Measurements from ENCODE around the gene PRKAB1.

PRKAB1 gene

GRCh38 chr12:119665164-119665929, 2.6 kb upstream of the PRKAB1 start:
- H3K4me3 ChIP-seq (ENCODE audit: low read length), result no peak overlapping the region
- no peak overlapping the region for H3K9ac ChIP-seq (ENCODE audit: low read length)
- peaks cover 16% of the 10 kb centered on the region for H3K79me2 ChIP-seq (ENCODE audit: low read length)
- H3K4me1 ChIP-seq (ENCODE audit: low read length), result 0 out of 2 replicates have a peak, but pooled peaks cover 4% of the 10 kb centered on the region
- no peak for DNase-seq
- no peaks in the 10 kb centered on the region for H4K20me1 ChIP-seq (ENCODE audit: insufficient read depth, low read length)
- no peak overlapping the region for H3K27ac ChIP-seq (ENCODE audit: low read length)
- H3K9me3 ChIP-seq (replicated peaks; ENCODE audit: insufficient read depth, low read length), result no peaks in the 10 kb centered on the region
- TF ChIP-seq, protein P1, sequence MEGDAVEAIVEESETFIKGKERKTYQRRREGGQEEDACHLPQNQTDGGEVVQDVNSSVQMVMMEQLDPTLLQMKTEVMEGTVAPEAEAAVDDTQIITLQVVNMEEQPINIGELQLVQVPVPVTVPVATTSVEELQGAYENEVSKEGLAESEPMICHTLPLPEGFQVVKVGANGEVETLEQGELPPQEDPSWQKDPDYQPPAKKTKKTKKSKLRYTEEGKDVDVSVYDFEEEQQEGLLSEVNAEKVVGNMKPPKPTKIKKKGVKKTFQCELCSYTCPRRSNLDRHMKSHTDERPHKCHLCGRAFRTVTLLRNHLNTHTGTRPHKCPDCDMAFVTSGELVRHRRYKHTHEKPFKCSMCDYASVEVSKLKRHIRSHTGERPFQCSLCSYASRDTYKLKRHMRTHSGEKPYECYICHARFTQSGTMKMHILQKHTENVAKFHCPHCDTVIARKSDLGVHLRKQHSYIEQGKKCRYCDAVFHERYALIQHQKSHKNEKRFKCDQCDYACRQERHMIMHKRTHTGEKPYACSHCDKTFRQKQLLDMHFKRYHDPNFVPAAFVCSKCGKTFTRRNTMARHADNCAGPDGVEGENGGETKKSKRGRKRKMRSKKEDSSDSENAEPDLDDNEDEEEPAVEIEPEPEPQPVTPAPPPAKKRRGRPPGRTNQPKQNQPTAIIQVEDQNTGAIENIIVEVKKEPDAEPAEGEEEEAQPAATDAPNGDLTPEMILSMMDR (IDR thresholded peaks at IDR 0.05; ENCODE audit: low read length), result no peak
- no peak for TF ChIP-seq EZH2 (optimal IDR thresholded peaks at IDR 0.05; ENCODE audit: low read depth, low read length)
- TF ChIP-seq EZH2phosphoT487 (IDR thresholded peaks at IDR 0.05; ENCODE audit: low read length), result no peak
- H3K36me3 ChIP-seq (replicated peaks; ENCODE audit: insufficient read depth, low read length), result no peaks in the 10 kb centered on the region
- H3F3A ChIP-seq (ENCODE audit: insufficient read depth, low read length), result peaks cover 4% of the 10 kb centered on the region; the same call in 1 of the 2 replicates
- H3K9me2 ChIP-seq (replicated peaks; ENCODE audit: insufficient read depth, low read length), result no peaks in the 10 kb centered on the region
- no peak overlapping the region for H3K4me2 ChIP-seq (ENCODE audit: low read depth, low read length)
- no peaks in the 10 kb centered on the region for H3K27me3 ChIP-seq (replicated peaks; ENCODE audit: insufficient read depth, low read length)
- H2AFZ ChIP-seq (ENCODE audit: low read length), result no peak overlapping the region

DNA sequence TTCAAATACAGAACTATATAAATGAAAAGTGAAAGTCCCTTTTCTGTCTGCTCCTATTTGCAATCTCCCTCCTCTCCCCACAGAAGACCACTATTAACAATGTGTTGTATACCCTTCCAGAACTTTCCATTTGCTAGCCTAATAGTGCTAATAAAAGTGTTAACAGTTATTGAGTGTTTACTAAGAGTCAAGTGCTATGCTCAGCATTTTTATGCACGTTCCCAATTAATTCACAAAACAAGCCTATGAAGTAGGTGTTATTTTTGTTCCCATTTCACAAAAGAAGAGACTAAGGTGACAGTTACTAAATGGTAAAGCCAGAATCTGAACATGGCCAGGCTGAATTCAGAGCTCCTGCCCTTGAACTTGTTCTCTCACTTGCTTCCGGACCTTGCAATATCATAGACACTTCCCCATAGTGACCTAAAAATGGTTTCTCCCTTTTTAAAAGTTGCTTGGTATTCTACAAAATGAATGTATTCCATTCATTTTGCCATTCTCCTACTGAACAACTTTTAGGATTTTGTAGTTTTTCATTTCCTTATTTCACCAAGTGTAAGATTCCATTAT, 1.6 kb upstream of the PRKAB1 start:
- no peak for TF ChIP-seq EZH2phosphoT487 (IDR thresholded peaks at IDR 0.05; ENCODE audit: low read length)
- TF ChIP-seq EZH2 (optimal IDR thresholded peaks at IDR 0.05; ENCODE audit: low read depth, low read length), result no peak
- TF ChIP-seq, protein P1 (IDR thresholded peaks at IDR 0.05; ENCODE audit: low read length), result no peak
- H3K27ac ChIP-seq (ENCODE audit: low read length), result no peak overlapping the region
- no peak overlapping the region for H3K4me2 ChIP-seq (ENCODE audit: low read depth, low read length)
- peaks cover 17% of the 10 kb centered on the region for H3K79me2 ChIP-seq (ENCODE audit: low read length)
- H3K36me3 ChIP-seq (replicated peaks; ENCODE audit: insufficient read depth, low read length), result no peaks in the 10 kb centered on the region
- no peaks in the 10 kb centered on the region for H4K20me1 ChIP-seq (ENCODE audit: insufficient read depth, low read length)
- H3K27me3 ChIP-seq (replicated peaks; ENCODE audit: insufficient read depth, low read length), result no peaks in the 10 kb centered on the region
- no peak overlapping the region for H2AFZ ChIP-seq (ENCODE audit: low read length)
- no peaks in the 10 kb centered on the region for H3K9me3 ChIP-seq (replicated peaks; ENCODE audit: insufficient read depth, low read length)
- DNase-seq, result no peak
- 0 out of 2 replicates have a peak, but pooled peaks cover 4% of the 10 kb centered on the region for H3K4me1 ChIP-seq (ENCODE audit: low read length)
- no peak overlapping the region for H3K4me3 ChIP-seq (ENCODE audit: low read length)
- H3K9me2 ChIP-seq (replicated peaks; ENCODE audit: insufficient read depth, low read length), result no peaks in the 10 kb centered on the region
- no peak overlapping the region for H3K9ac ChIP-seq (ENCODE audit: low read length)
- H3F3A ChIP-seq (ENCODE audit: insufficient read depth, low read length), result peaks cover 4% of the 10 kb centered on the region; the same call in 1 of the 2 replicates

- Histone ChIP-seq H2AFZ (ENCODE audit: low read length) (peak overlapping the region; percentile 86), H3F3A (ENCODE audit: insufficient read depth, low read length) (peaks cover 4% of the 10 kb centered on the region; the same call in 1 of the 2 replicates), H3K4me2 (ENCODE audit: low read depth, low read length) (peak overlapping the region; percentile 71), H3K9ac (ENCODE audit: low read length) (peak overlapping the region; percentile 10; the same call in 1 of the 2 replicates), H3K9me3 (replicated peaks; ENCODE audit: insufficient read depth, low read length) (no peaks in the 10 kb centered on the region), H3K4me1 (ENCODE audit: low read length) (0 out of 2 replicates have a peak, but pooled peaks cover 4% of the 10 kb centered on the region), H3K27me3 (replicated peaks; ENCODE audit: insufficient read depth, low read length) (no peaks in the 10 kb centered on the region), H3K4me3 (ENCODE audit: low read length) (peak overlapping the region; percentile 93), H4K20me1 (ENCODE audit: insufficient read depth, low read length) (no peaks in the 10 kb centered on the region), H3K79me2 (ENCODE audit: low read length) (peaks cover 17% of the 10 kb centered on the region), H3K9me2 (replicated peaks; ENCODE audit: insufficient read depth, low read length) (no peaks in the 10 kb centered on the region), H3K27ac (ENCODE audit: low read length) (no peak overlapping the region), H3K36me3 (replicated peaks; ENCODE audit: insufficient read depth, low read length) (no peaks in the 10 kb centered on the region)
- TF ChIP-seq, protein P1 (IDR thresholded peaks at IDR 0.05; ENCODE audit: low read length), result no peak
- TF ChIP-seq EZH2 (optimal IDR thresholded peaks at IDR 0.05; ENCODE audit: low read depth, low read length), result no peak
- TF ChIP-seq EZH2phosphoT487 (IDR thresholded peaks at IDR 0.05; ENCODE audit: low read length), result no peak
- no peak for DNase-seq
Observed at GRCh38 chr12:119666900-119667576, 895 bp upstream of the PRKAB1 start.
